GM13977 (cell line): ENCODE results near the gene CAMTA1.

Experiments used
- DNase-seq: peaks from one replicate; pipeline ENCODE4 v3.0.0; 2012; ENCODE audit warnings: low spot score
- in situ Hi-C: fragments of 300-500 bp; cut with MboI; formaldehyde crosslinking; loops from one replicate; pipeline ENCODE4 v1.12.0; 2022; ENCODE audit warnings: low sequenced_read_pairs, low pct_unique_long_range_greater_than_20kb, mixed read lengths, inconsistent platforms; ENCODE audit not compliant: unreplicated experiment
- TF ChIP-seq, protein P1 (sequence below): IDR thresholded peaks from 2 replicates; pipeline ENCODE4 v1.5.1; 2012; ENCODE audit warnings: mild to moderate bottlenecking, control low read depth; ENCODE audit not compliant: insufficient read depth; ENCODE audit errors: extremely low read depth, missing control alignments

The CAMTA1 gene

DNA sequence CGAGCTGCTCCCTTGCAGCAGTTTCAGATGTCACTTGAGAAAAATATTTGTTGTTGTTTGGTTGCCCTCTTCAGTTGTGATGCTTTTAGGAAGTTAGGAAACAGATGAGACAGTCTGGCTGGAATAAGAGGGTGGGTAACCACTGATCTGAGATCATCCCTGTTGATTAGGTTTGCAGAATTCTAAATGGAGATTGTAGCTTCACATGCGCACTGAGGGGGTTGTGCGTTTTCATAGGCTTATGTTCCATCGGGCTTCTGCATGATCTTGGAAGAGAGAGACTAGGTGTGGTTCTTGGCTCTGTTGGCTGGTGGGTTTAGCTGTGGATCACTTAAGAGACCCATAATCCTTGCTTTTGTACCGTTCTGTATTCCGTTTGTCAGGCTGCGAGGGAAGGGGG, 108.1 kb downstream of the CAMTA1 start:
- TF ChIP-seq, protein P1, sequence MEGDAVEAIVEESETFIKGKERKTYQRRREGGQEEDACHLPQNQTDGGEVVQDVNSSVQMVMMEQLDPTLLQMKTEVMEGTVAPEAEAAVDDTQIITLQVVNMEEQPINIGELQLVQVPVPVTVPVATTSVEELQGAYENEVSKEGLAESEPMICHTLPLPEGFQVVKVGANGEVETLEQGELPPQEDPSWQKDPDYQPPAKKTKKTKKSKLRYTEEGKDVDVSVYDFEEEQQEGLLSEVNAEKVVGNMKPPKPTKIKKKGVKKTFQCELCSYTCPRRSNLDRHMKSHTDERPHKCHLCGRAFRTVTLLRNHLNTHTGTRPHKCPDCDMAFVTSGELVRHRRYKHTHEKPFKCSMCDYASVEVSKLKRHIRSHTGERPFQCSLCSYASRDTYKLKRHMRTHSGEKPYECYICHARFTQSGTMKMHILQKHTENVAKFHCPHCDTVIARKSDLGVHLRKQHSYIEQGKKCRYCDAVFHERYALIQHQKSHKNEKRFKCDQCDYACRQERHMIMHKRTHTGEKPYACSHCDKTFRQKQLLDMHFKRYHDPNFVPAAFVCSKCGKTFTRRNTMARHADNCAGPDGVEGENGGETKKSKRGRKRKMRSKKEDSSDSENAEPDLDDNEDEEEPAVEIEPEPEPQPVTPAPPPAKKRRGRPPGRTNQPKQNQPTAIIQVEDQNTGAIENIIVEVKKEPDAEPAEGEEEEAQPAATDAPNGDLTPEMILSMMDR: no peak
- in situ Hi-C loops: no loop called here
- DNase-seq: no peak

DNA sequence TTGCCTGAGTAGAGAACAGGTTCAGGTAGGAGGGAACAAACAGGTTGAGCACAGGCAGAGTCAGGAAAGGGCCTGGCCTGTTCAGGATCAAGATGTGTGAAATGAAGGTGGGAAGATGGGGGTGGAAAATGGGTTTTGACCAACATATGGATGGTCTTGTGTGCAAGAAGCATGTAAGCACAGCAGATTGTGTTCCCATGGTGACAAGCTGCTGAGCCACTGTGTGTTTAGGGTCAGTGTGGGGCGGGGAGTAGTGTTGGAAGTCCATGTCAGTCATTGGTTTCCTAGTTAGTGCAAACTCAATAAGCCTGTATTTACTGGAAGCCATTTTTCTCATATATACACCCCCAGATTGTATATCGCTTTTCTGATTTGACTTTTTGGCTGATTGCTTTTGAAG, 111.9 kb downstream of the CAMTA1 start:
- in situ Hi-C loops: no loop called here
- DNase-seq: no peak
- TF ChIP-seq, protein P1: no peak

DNA sequence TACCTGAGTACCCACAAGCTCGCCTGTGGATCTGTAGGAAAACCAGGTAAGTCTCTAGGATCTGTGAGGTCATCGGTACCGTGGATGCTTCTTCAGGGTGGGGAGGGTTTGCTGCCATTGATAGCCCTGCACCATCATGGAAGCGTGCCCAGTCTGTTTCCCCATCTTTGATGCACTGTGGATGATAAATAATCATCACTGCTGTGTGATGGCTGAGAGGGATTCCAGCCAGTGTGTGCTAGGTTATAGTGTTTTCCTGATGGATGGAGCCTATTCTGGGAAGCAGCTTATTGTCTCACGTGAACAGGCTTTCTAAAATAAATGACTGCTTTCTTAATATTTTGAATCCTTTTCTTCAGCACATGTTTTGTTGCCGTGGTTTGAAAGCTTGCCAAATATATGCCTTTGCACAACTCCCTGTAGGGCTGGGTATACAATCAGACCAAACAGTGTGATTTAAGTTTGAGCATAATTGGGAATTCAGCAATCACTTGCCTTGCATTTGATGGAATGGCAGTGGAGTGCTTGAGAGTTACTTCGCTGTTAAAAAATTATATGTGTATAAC, 113.8 kb downstream of the CAMTA1 start:
- in situ Hi-C loops: no loop called here
- TF ChIP-seq, protein P1: no peak
- DNase-seq: no peak

DNA sequence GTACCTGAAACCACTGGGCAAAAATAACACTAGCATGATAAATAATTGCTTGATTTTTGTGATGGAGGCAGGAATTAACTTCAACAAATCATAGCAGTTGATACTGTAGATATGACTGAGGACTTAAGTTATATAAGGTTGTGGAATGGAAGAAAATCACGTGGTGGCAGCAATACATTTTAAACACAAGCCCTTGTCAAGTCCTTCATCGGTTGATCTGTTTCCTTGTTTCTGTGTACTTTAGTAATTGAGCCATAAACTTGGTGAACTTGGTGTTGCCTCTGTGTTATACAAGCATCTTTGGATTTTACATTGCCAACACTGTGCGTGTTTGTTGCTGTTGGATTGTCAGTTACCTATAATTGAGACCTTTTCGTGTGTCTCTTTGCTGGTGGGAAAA, 114.4 kb downstream of the CAMTA1 start:
- in situ Hi-C loops: no loop called here
- TF ChIP-seq, protein P1: no peak
- no peak for DNase-seq

DNA sequence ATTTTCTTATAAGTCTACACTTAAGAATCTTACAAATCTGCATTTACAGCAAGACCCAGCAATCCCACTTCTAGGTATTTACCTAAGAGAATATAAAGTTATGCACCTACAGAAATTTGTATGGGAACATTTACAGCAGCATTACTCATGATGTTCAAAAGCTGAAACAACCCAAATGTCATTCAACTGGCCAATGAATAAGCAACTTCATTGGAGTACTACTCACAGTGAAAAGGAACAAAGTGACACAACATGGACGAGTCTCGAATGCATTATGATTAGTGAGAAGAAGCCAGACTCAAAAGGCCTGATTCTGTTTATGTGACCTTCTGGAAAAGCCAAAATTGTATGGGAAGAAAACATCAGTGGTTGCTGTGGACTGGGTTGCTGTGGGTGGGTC, 116.9 kb downstream of the CAMTA1 start:
- in situ Hi-C loops: no loop called here
- TF ChIP-seq, protein P1: no peak
- DNase-seq: no peak

DNA sequence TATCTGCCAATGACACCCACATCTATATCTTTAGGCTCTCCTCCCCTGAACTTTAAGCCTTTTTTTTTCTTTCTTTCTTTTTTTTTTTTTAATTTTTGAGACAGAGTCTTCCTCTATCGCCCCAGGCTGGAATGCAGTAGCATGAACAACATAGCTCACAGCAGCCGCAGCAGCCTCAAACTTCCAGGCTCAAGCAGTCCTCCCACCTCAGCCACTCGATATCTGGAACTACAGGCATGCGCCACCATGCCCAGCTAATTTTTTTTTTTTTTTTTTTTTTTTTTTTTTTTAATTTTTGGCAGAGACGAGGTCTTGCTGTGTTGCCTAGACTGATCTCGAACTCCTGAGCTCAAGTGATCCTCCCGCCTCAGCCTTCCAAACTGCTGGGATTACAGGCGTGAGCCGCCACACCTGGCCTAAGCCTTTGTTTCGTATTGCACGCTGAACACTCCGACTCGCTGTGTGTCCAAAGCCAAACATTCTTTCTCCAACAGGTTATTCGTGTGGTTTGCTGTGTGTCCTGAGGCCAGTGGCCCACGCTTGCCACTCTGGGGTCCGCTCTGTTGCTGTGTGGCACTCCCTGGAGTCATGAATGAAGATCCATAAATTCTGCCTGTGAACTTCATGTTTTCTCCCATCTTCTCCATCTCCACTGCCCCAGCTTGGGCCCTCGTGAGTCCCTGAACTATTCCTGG, 119.4 kb downstream of the CAMTA1 start:
- no peak for DNase-seq
- in situ Hi-C loops: no loop called here
- TF ChIP-seq, protein P1: no peak

DNA sequence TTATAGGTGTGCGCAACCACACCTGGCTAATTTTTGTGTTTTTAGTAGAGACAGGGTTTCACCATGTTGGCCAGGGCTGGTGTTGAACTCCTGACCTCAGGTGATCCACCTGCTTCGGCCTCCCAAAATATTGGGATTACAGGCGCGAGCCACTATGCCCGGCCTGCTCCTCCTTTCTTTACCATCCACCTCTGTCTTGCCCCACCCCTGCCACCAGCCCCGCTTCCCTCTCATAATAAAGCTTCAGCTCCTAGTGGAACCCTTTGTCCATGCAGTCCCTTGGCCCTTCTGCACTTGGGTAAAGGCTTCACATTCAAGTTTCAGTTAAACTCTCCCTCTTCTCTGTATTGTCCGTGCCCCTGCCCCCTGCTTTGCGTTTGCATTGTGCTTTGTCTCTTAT, 120.1 kb downstream of the CAMTA1 start:
- TF ChIP-seq, protein P1: no peak
- in situ Hi-C loops: no loop called here
- no peak for DNase-seq
